Measurements from ENCODE around the gene CCDC149.
A peak's percentile ranks its signal among the peaks of the same experiment; 100 is the strongest.

The CCDC149 gene

GRCh38 chr4:24763631-24764297 lies 149.1 kb downstream of the CCDC149 start:
- TF ChIP-seq CTCF (conservative IDR thresholded peaks at IDR 0.05; ENCODE audit: control insufficient read depth, insufficient read depth, low read depth, low read length): no peak
- H3K4me3 ChIP-seq (ENCODE audit: control insufficient read depth, low read depth, low read length): no peak overlapping the region
- peak; percentile 57 for DNase-seq (ENCODE audit: low read depth)
